Measurements from ENCODE around the gene THEM4. TPM values are rescaled to one million over a fixed set of nuclear protein-coding genes. Genes with fewer than 3 reads are reported as not detected.

Gene THEM4
- total and polyA plus RNA-seq, 2 of the 8 experiments (the other 6 are each of a cell fraction or from before 2014, with no cell fraction given) = 9.9 to 11.2 TPM

GRCh38 chr1:151892190-151892589 is 17.1 kb downstream of the THEM4 start:
- H3K79me2 ChIP-seq (ENCODE audit: control insufficient read depth in 1 of 2, insufficient read depth in 2 of 2, low read length in 2 of 2) = no peaks in the 10 kb centered on the region
- no peak overlapping the region for H2BK120ac ChIP-seq (replicated peaks; ENCODE audit: low read depth, low read length)
- H3K27me3 ChIP-seq (replicated peaks in 1 of 4; ENCODE audit: control insufficient read depth in 3 of 4, extremely low read depth in 1 of 4, insufficient read depth in 3 of 4, low read length in 3 of 4) = no peaks in the 10 kb centered on the region
- H2BK15ac ChIP-seq (ENCODE audit: low read length) = no peak overlapping the region
- H3K4me1 ChIP-seq (replicated peaks in 1 of 4; ENCODE audit: control insufficient read depth in 3 of 4, insufficient read depth in 4 of 4, low read length in 3 of 4) = no peaks in the 10 kb centered on the region
- no peak overlapping the region for H2AK5ac ChIP-seq (ENCODE audit: low read depth, low read length)
- H2BK5ac ChIP-seq (ENCODE audit: low read depth, low read length) = no peak overlapping the region
- no peak overlapping the region for H2AFZ ChIP-seq (ENCODE audit: low read length)
- H4K5ac ChIP-seq (ENCODE audit: insufficient read length, low read depth, low read length) = no peak overlapping the region
- 90% methylated on average over 2 of the region's 2 CpGs; no CpG with 5 or more reads in 1 of the 2 experiments for WGBS, 2 experiments (ENCODE audit: extremely low coverage in 1 of 2, insufficient coverage in 1 of 2, insufficient read length in 1 of 2, insufficient replicate concordance in 2 of 2, low coverage in 1 of 2, low lambda C conversion rate in 2 of 2, missing lambda C conversion rate in 1 of 2)
- no peak overlapping the region for H3K27ac ChIP-seq (ENCODE audit: low read depth, low read length)
- H3K9me3 ChIP-seq (ENCODE audit: insufficient read depth in 2 of 2, low read depth in 1 of 2, low read length in 1 of 2) = no peaks in the 10 kb centered on the region
- no peak overlapping the region for H3K4me2 ChIP-seq (ENCODE audit: insufficient read depth in 1 of 2, low read depth in 2 of 2, low read length in 2 of 2)
- TF ChIP-seq ZNF274 (IDR thresholded peaks at IDR 0.05; ENCODE audit: borderline replicate concordance, extremely low read depth, low read length) (no peak), RBBP5 (IDR thresholded peaks at IDR 0.05; ENCODE audit: borderline replicate concordance, low read depth, low read length) (no peak), EZH2 (IDR thresholded peaks at IDR 0.05; ENCODE audit: low read depth, low read length, severe bottlenecking) (no peak), PHF8 (conservative IDR thresholded peaks at IDR 0.05; ENCODE audit: low read depth, low read length) (no peak), HDAC6 (IDR thresholded peaks at IDR 0.05; ENCODE audit: low read depth, low read length) (no peak), BRCA1 (IDR thresholded peaks at IDR 0.05; ENCODE audit: low read depth, low read length) (no peak), CBX5 (IDR thresholded peaks at IDR 0.05; ENCODE audit: low read depth, low read length) (no peak), ASH2L (IDR thresholded peaks at IDR 0.05; ENCODE audit: low read length) (no peak), BCL11A (IDR thresholded peaks at IDR 0.05; ENCODE audit: low read depth in 2 of 2, low read length in 2 of 2) (no peak), TAF7 (optimal IDR thresholded peaks at IDR 0.05; ENCODE audit: borderline replicate concordance, low read depth, low read length) (no peak), POU5F1 (IDR thresholded peaks at IDR 0.05; ENCODE audit: low read depth, low read length) (no peak), BACH1 (IDR thresholded peaks at IDR 0.05; ENCODE audit: low read length) (no peak), SIN3A (conservative IDR thresholded peaks at IDR 0.05 in 1 of 2, IDR thresholded peaks at IDR 0.05 in 1 of 2; ENCODE audit: low read depth in 1 of 2, low read length in 2 of 2) (no peak)
- TF ChIP-seq, protein P1, sequence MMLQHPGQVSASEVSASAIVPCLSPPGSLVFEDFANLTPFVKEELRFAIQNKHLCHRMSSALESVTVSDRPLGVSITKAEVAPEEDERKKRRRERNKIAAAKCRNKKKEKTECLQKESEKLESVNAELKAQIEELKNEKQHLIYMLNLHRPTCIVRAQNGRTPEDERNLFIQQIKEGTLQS (IDR thresholded peaks at IDR 0.05; ENCODE audit: insufficient read depth, low read depth, low read length) = no peak
- no peak overlapping the region for H2BK20ac ChIP-seq (ENCODE audit: low read length)
- H4K8ac ChIP-seq (ENCODE audit: extremely low read depth, insufficient read depth, low read length) = no peak overlapping the region
- H4K20me1 ChIP-seq (replicated peaks in 1 of 2; ENCODE audit: control insufficient read depth in 1 of 2, insufficient read depth in 2 of 2, low read length in 2 of 2) = peaks cover 0 to 2% of the 10 kb centered on the region in 2 experiments
- no peak overlapping the region for H4K91ac ChIP-seq (replicated peaks; ENCODE audit: insufficient read length, low read length)
- no peak overlapping the region for H3K4me3 ChIP-seq (ENCODE audit: extremely low read depth in 1 of 4, insufficient read depth in 2 of 4, low read depth in 3 of 4, low read length in 4 of 4)
- ChIA-PET POLR2A (ENCODE audit: partially characterized antibody) (no interaction called here), CTCF (ENCODE audit: partially characterized antibody) (interaction anchor here (0.6 to 1.7 kb wide), 5 partner anchors 9 to 109 kb away, joined by 3 to 6 read pairs (median 3); no protein-coding TSS in a partner anchor)
- H3K14ac ChIP-seq (ENCODE audit: insufficient read length) = no peak overlapping the region
- no peak for FAIRE-seq
- no peak overlapping the region for H3K4ac ChIP-seq (replicated peaks; ENCODE audit: insufficient read length, low read depth, low read length)
- no peaks in the 10 kb centered on the region for H3K23me2 ChIP-seq (ENCODE audit: low read depth, low read length)
- H3K18ac ChIP-seq (ENCODE audit: extremely low read depth, low read length) = no peak overlapping the region
- no peak for DNase-seq (ENCODE audit: low read depth in 1 of 2, low spot score in 2 of 2)
- peaks cover 0 to 7% (median 1%) of the 10 kb centered on the region in 4 experiments; a peak in 5 of 8 replicates for H3K36me3 ChIP-seq (ENCODE audit: control insufficient read depth in 2 of 4, insufficient read depth in 4 of 4, low read length in 3 of 4)
- H3K23ac ChIP-seq (ENCODE audit: insufficient read length) = no peak overlapping the region
- no peak overlapping the region for H3K9ac ChIP-seq (replicated peaks in 1 of 4; ENCODE audit: extremely low read depth in 1 of 4, low read depth in 3 of 4, low read length in 3 of 4)
- no peak overlapping the region for H3K56ac ChIP-seq (replicated peaks; ENCODE audit: insufficient read length, low read depth, low read length)
- no peak overlapping the region for H2BK12ac ChIP-seq (ENCODE audit: low read depth, low read length)
- no peaks in the 10 kb centered on the region; the same call in 1 of the 2 replicates for H3K79me1 ChIP-seq (ENCODE audit: low read depth, low read length)
